Calu3 (cell line): Measurements from ENCODE around the gene CD2. TPM values are rescaled to one million over a fixed set of nuclear protein-coding genes. Genes with fewer than 3 reads are reported as not detected.

Source experiments
- BruUV-seq: library from RNA; stranded (reverse); fragments of 400-500 nt; replicated peaks from 2 replicates; lab custom pipeline; 2021; lab: Mats Ljungman, UMichigan
- CTCF ChIA-PET: fragments of 300-600 bp; sonication (Branson Sonifier 250); formaldehyde crosslinking; loops from one replicate; lab custom pipeline; 2022; ENCODE audit warnings: antibody characterized with exemption; lab: Charles Lee
- DNase-seq: peaks from one replicate; pipeline ENCODE4 v3.0.0; 2022
- H3K27ac Mint-ChIP-seq: one replicate; pipeline ENCODE4 v1.8.0; 2022; ENCODE audit warnings: mixed read lengths; ENCODE audit not compliant: unreplicated experiment
- H3K27me3 Mint-ChIP-seq: one replicate; pipeline ENCODE4 v1.8.0; 2022; ENCODE audit warnings: mixed read lengths; ENCODE audit not compliant: unreplicated experiment
- H3K36me3 Mint-ChIP-seq: one replicate; pipeline ENCODE4 v1.8.0; 2022; ENCODE audit warnings: mild to moderate bottlenecking, moderate library complexity, mixed read lengths; ENCODE audit not compliant: insufficient read depth, unreplicated experiment
- H3K4me1 Mint-ChIP-seq: one replicate; pipeline ENCODE4 v1.8.0; 2022; ENCODE audit warnings: mild to moderate bottlenecking, low read depth, mixed read lengths; ENCODE audit not compliant: unreplicated experiment
- H3K4me3 Mint-ChIP-seq: one replicate; pipeline ENCODE4 v1.8.0; 2022; ENCODE audit warnings: mild to moderate bottlenecking, low read depth, moderate library complexity, mixed read lengths; ENCODE audit not compliant: unreplicated experiment
- H3K9me3 Mint-ChIP-seq: one replicate; pipeline ENCODE4 v1.8.0; 2022; ENCODE audit warnings: low read depth, mixed read lengths; ENCODE audit not compliant: unreplicated experiment
- intact Hi-C: fragments of 100-400 bp; cut with micrococcal nuclease; formaldehyde crosslinking; loops from one replicate; pipeline ENCODE4 v1.10.0; 2022; ENCODE audit not compliant: unreplicated experiment
- total RNA-seq: library from RNA; stranded (reverse); gene quantifications from 2 replicates; pipeline ENCODE4 v1.2.3, GENCODE V29; 2022
- TF ChIP-seq, protein P1 (sequence below): fragments of 200-600 bp; IDR thresholded peaks from one replicate; pipeline ENCODE4 v1.8.0; 2022; ENCODE audit warnings: antibody characterized with exemption; ENCODE audit not compliant: unreplicated experiment

CD2 gene
- total RNA-seq, 1 experiment from 2014 or later: not detected

DNA sequence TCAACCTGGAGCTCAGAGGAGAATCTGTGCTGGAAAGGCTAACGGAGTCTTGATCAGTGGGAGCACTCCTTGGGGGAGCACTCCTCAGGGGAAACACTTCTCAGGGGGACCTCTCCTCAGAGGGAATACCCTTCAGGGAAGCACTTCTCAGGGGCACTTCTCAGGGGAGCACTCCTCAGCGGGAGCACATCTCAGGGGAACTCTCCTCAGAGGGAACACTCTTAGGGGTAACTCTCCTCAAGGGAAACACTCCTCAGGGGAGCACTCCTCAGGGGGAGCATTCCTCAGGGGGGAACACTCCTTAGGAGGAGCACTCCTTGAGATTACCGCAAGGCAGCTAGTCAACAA, 41.2 kb downstream of the CD2 start:
- intact Hi-C loops: no loop called here
- BruUV-seq: no TSS peak
- TF ChIP-seq, protein P1, sequence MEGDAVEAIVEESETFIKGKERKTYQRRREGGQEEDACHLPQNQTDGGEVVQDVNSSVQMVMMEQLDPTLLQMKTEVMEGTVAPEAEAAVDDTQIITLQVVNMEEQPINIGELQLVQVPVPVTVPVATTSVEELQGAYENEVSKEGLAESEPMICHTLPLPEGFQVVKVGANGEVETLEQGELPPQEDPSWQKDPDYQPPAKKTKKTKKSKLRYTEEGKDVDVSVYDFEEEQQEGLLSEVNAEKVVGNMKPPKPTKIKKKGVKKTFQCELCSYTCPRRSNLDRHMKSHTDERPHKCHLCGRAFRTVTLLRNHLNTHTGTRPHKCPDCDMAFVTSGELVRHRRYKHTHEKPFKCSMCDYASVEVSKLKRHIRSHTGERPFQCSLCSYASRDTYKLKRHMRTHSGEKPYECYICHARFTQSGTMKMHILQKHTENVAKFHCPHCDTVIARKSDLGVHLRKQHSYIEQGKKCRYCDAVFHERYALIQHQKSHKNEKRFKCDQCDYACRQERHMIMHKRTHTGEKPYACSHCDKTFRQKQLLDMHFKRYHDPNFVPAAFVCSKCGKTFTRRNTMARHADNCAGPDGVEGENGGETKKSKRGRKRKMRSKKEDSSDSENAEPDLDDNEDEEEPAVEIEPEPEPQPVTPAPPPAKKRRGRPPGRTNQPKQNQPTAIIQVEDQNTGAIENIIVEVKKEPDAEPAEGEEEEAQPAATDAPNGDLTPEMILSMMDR: no peak
- Mint-ChIP-seq H3K27ac (no peak overlapping the region), H3K27me3 (no peaks in the 10 kb centered on the region), H3K9me3 (no peaks in the 10 kb centered on the region), H3K4me3 (no peak overlapping the region), H3K4me1 (no peaks in the 10 kb centered on the region), H3K36me3 (no peaks in the 10 kb centered on the region)
- no peak for DNase-seq
- CTCF ChIA-PET: interaction anchor here (1.3 kb wide), 1 partner anchor 9 kb away, joined by 3 read pairs; no protein-coding TSS in a partner anchor

DNA sequence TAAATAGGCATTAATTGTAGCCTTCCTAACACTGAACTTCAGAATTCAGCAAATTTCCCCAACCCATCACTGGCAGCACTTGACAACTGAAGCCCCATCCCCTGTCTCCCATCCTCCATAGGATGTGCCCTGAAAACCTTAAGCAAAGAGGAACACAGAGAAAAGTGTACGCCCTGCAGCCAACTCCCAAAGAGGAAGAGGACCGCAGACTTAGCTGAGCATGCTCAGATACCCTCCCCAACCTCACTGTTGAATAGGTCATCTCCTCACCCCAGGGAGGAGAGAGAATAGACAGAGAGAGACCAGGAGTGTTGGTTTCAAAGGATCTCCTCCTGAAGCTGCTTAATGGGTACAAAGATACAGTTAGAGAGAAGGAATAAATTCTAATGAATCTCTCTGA, 50.5 kb downstream of the CD2 start:
- intact Hi-C loops: no loop called here
- Mint-ChIP-seq H3K27ac (no peak overlapping the region), H3K27me3 (no peaks in the 10 kb centered on the region), H3K4me3 (no peak overlapping the region), H3K9me3 (no peaks in the 10 kb centered on the region), H3K4me1 (no peaks in the 10 kb centered on the region), H3K36me3 (no peaks in the 10 kb centered on the region)
- DNase-seq: no peak
- TF ChIP-seq, protein P1: no peak
- CTCF ChIA-PET: interaction anchor here (0.6 kb wide), 1 partner anchor 444 kb away, joined by 3 read pairs; no protein-coding TSS in a partner anchor
- BruUV-seq: no TSS peak

DNA sequence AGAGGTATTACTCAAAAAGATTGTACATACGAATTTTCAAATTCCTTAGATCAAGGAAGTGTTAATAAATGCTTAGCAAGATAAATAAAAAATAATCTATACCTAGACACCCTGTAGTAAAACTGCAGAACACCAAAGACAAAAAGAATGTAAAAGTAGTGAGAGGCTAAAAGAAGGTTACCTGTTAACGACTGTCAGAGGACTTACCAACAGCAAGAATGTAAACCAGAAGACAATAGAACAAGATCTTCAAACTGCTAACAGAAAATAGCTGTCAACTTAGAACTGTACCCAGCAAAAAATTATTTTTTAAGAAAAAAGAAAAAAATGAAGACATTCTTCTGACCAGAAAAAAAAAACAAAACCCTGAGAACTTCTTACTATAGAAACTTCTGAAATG, 51.2 kb downstream of the CD2 start:
- intact Hi-C loops: no loop called here
- no TSS peak for BruUV-seq

GRCh38 chr1:116806245-116806644, 52.0 kb downstream of the CD2 start:
- no TSS peak for BruUV-seq
- Mint-ChIP-seq H3K9me3 (no peaks in the 10 kb centered on the region), H3K27ac (no peak overlapping the region), H3K4me1 (no peaks in the 10 kb centered on the region), H3K4me3 (no peak overlapping the region), H3K27me3 (no peaks in the 10 kb centered on the region), H3K36me3 (no peaks in the 10 kb centered on the region)
- no peak for DNase-seq
- TF ChIP-seq, protein P1: no peak
- intact Hi-C loops: no loop called here
- CTCF ChIA-PET: no interaction called here

More for the DNA sequence above, 51.2 kb downstream of the CD2 start:
- H3K36me3 Mint-ChIP-seq: no peaks in the 10 kb centered on the region
- no peak overlapping the region for H3K27ac Mint-ChIP-seq
- TF ChIP-seq, protein P1: no peak
- no peaks in the 10 kb centered on the region for H3K4me1 Mint-ChIP-seq
- CTCF ChIA-PET: no interaction called here
- no peak overlapping the region for H3K4me3 Mint-ChIP-seq
- H3K9me3 Mint-ChIP-seq: no peaks in the 10 kb centered on the region
- no peak for DNase-seq
- no peaks in the 10 kb centered on the region for H3K27me3 Mint-ChIP-seq
